NCI-H2171 (cell line): ENCODE data around the gene MYO9B.

Experiments
- DNase-seq: peaks from one replicate; lab custom pipeline; 2025; lab: John Stamatoyannopoulos, UW

MYO9B gene

DNA sequence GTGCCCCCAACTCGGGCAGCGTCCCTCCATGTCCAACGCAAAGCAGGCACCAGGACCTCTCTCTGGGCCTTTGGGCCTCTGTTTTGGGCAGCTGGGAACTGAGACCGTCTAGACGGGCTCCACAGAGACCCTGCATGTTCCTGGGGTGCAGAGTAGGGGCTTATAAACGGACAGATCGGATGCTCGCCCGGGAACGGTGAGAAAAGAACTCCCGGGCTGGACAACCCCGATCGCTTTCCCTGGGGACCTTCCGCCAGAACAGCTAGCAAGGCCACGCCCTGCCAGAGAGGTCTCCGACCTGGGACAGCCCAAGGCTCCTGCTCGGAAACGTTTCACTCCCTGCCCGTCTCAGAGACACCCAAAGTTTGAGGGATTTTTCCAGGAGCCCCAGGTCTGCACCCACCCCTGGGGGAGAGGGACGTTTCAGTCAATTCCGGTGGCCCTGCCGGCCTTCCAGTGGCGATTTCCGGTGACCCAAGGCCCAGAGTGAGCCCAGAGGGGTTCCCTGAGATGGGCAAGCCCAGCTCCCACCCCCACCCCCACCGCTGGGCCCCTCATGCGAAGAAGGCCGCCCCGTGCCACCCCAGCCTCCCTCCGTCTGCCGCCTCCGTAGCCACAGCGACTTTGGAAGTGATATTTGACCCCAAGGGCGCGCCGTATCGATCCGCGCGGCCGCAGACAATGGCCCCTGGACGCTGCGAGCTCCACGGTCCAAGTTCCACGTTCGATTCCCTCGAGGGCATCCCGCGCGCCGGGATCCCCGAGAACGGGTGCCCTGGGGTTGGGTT lies 168.4 kb downstream of the MYO9B start:
- DNase-seq, result no peak

DNA sequence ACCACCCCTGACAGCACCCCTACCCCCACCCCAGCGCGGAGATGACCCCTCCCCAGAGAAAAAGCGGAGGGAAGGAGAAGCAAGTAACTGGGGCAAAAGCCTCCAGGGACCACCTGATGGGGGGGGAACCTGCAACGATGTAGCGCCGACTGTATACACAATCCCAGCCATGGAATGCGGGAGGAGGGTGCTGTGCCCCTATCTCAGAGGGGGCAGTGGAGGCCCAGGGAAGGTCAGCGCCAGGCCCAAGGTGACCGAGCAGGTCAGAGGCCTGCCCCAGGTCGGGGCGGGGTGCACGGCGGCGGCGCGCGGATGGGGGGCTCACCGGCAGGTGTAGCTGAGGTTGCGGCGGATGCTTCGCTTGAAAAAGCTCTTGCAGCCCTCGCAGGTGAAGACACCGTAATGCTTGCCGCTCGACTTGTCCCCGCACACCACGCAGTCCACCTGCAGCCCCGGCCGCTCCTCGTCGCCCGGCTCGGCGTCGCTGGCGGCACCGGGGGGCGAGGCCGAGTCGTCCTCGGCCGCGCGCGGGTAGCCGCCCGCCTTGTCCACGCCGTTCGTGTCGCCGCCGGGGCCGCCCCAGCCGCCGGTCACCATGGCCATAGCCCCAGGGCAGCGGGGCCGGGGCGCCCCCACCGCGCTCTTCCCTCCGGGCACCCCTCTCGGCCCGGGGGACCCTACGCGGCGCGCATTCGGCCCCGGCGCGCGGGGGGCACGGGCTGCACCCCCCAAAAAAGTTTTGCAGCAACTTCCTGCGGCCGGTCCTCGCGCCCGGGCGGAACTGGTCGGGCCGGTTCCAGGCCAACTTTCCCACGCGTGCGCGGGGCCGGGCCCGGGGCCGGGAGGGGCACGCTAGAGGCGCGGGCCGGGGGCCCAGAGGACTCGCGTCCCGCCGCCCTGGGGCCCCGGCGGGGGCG lies 169.3 kb downstream of the MYO9B start:
- DNase-seq, result no peak

GRCh38 chr19:17245535-17245984 lies 170.0 kb downstream of the MYO9B start, which contains the start of gene NR2F6:
NR2F6 (minus strand) TSS chr19:17245919; CDS start chr19:17245220, 699 bp downstream.
- DNase-seq, result no peak

DNA sequence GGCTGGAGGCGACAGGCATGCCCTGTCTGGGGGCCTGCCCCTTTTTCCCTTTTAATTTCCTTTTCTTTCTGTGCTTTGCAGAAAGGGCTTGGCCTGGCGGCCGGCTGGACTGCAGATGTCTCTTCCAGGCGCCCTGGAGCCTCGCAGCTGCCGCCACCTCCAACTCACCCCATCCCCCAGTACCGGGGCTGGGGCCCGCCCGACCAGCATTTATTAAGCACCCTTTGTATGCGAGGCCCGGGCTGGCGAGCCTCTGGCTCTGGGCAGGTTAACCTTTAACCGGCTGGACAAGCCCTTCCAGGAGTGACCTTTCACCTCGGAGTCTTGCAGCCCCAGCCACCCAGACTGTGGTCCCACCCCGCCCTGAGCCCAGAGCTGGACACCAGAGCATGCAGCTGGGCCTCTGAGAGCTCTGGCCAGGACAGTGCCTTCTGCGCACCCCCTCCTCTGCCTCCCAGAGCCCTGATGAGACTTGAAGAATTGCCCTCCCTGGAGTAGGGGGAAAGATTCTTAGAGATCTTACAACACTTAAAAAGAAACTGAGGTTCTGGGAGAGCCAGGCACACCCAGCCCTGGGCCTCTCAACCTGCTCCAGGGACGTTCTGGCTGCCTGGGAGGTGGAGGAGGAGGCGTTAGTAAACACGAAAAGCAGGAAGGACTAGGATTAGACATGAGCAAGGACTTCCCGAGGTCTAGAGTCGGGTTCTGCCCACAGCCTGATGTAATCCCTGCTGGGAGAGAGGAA lies 171.3 kb downstream of the MYO9B start:
- DNase-seq, result no peak

- DNase-seq, result no peak
Observed at GRCh38 chr19:17248011-17248776, 172.6 kb downstream of the MYO9B start.

DNA sequence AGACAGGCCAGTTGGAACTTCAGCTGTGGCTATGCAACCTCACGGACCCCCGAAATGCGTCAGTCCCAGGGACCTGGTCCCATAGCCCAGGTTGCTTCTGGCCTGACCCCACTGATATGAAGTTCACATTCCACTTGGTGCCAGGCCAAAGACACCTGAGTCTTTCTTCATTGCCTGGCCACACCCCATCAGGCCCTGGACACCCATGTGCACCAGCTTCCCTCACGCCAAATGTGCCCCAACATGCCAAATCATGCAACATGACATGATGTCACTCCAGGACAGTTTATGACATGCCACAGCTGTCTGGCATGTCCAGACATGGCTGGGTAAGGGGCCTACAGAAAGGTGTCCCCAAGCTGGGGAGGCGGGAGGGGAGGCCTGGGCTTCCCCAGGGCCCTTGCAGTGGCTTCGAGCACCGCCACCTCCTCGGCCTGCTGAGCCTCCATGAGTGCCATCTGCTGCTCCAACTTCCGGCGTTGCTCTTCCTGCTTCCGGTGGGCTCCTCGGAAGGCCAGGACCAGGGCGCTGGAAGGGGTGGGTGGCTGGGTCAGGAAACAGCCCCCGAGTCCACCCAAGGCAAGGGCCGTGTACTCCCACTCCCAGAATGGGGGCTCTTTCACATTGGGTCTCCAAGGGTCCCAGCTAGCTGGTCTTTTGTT lies 174.4 kb downstream of the MYO9B start:
- no peak for DNase-seq

DNA sequence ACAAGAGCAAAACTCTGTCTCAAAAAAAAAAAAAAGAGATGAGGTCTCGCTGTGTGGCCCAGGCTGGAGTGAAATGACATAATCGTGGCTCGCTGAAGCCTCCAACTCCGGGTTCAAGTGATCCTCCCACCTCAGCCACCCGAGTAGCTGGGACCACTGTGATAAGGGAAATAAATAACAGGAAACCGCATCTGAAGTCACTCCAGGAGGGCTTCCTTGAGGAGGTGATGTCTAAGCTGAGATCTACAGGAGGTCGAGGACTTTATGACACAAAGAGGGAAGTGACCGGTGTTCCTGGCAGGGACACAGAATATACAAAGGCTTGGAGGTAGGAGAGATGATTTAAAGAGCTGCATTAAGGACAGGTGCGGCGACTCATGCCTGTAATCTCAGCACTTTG lies 179.1 kb downstream of the MYO9B start:
- DNase-seq, result no peak

DNA sequence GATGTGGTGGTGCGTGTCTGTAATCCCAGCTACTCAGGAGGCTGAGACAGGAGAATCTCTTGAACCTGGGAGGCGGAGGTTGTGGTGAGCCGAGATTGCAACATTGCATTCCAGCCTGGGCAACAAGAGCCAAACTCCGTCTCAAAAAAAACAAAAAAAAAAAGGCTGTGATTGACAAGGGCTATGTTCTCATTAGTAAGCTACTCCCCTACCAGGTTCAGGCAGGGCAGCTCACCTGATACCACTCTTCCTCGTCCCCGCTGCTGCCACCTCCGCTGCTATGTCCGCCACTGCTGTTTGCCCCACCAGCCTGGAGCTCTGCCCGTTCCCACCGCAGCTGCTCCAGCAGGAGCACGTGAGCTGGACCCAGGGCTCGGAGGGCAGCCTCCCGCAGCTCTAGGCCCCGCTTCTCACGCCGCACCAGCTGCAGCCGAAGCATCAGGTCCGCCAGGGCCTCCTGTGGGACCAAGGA lies 179.6 kb downstream of the MYO9B start:
- no peak for DNase-seq

- DNase-seq, result no peak
Observed at GRCh38 chr19:17256130-17256529, 180.6 kb downstream of the MYO9B start.

GRCh38 chr19:17259118-17259780 lies 183.7 kb downstream of the MYO9B start:
- no peak for DNase-seq

- DNase-seq, result no peak
Observed at GRCh38 chr19:17259934-17260333, 184.4 kb downstream of the MYO9B start.

DNA sequence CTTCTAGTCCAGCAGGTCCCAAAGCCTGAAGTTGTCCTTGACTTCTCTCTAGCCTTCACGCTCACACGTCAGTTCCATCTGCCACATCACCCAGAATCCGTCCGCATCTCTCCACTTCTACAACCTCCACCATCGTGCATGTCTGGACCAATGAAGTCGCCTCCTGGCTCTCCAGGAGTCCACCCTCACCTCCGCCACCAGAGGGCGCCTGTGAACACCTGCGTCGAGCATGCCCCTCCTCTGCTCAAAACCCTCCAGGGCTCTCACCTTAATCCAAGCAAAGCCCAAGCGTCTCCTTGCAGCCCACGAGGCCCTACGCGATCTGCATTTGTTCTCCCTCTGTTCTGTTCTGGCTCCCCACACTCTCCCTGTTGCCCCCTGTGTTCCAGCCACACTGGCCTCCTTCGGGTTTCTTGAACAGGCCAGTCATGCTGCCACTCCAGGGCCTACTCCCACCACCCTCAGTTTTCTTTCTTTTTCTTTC lies 185.3 kb downstream of the MYO9B start:
- DNase-seq, result peak; percentile 69

DNA sequence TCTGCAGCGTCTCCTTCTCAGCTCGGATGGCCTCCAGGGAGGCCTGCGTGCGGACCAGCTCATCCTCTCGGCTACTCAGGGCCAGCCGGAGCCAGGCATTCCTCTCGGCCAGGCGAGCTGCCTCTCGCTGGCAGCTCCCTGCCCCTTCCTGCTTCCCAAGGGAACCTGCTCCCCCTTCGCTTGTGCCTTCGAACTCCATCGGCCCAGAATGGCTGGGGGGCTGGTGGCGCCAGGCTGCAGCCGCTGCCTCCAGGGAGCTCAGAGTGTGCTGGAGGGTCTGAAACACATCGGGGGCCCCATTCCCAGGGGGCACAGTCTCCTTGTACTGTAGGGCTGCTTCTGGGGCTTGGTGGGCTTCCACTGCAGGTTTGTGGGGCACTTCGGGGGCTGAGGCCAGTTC lies 187.0 kb downstream of the MYO9B start:
- DNase-seq, result no peak
